ENCODE measurements around the gene MBNL2.

Gene MBNL2

GRCh38 chr13:97414392-97414791 lies 192.3 kb downstream of the MBNL2 start:
- no peak overlapping the region for H3K27ac ChIP-seq
- TF ChIP-seq CTCF (conservative IDR thresholded peaks at IDR 0.05), result no peak

GRCh38 chr13:97417698-97418097 lies 195.6 kb downstream of the MBNL2 start:
- no peak for TF ChIP-seq CTCF (conservative IDR thresholded peaks at IDR 0.05)

GRCh38 chr13:97422118-97423054 lies 200.3 kb downstream of the MBNL2 start:
- TF ChIP-seq CTCF (conservative IDR thresholded peaks at IDR 0.05), result no peak
- H3K27ac ChIP-seq, result no peak overlapping the region

More at GRCh38 chr13:97417698-97418097, 195.6 kb downstream of the MBNL2 start:
- H3K27ac ChIP-seq, result no peak overlapping the region

GRCh38 chr13:97423300-97424045 lies 201.3 kb downstream of the MBNL2 start:
- no peak overlapping the region for H3K27ac ChIP-seq
- no peak for TF ChIP-seq CTCF (conservative IDR thresholded peaks at IDR 0.05)

- TF ChIP-seq CTCF (conservative IDR thresholded peaks at IDR 0.05), result no peak
- no peak overlapping the region for H3K27ac ChIP-seq
Observed at GRCh38 chr13:97425590-97425989, 203.5 kb downstream of the MBNL2 start.

GRCh38 chr13:97426695-97427094 lies 204.6 kb downstream of the MBNL2 start:
- TF ChIP-seq CTCF (conservative IDR thresholded peaks at IDR 0.05), result no peak
- H3K27ac ChIP-seq, result no peak overlapping the region

GRCh38 chr13:97429681-97430081 lies 207.5 kb downstream of the MBNL2 start:
- TF ChIP-seq CTCF (conservative IDR thresholded peaks at IDR 0.05), result no peak
- H3K27ac ChIP-seq, result no peak overlapping the region
